HCT116 (cell line): ENCODE data around the gene TLR1. TPM values are rescaled to one million over a fixed set of nuclear protein-coding genes. Genes with fewer than 3 reads are reported as not detected.

Experiments
- ATAC-seq: fragments of 200-7000 bp; cut with Tn5 transposase; 2 replicates; pipeline ENCODE4 v1.9.1; 2020; ENCODE audit warnings: mild to moderate bottlenecking, moderate library complexity
- BruUV-seq: library from RNA; stranded (reverse); fragments of 400-500 nt; replicated peaks from 2 replicates; lab custom pipeline; 2021; lab: Mats Ljungman, UMichigan
- CTCF ChIA-PET: fragments of 300-600 bp; sonication (Branson Sonifier 250); formaldehyde crosslinking; loops from one replicate; lab custom pipeline; 2021; ENCODE audit warnings: antibody characterized with exemption; lab: Charles Lee
- POLR2A ChIA-PET: fragments of 300-600, 350-600 bp; sonication (Branson Sonifier 250); formaldehyde crosslinking; loops from one replicate; lab custom pipeline; 2021; ENCODE audit warnings: antibody characterized with exemption; lab: Charles Lee
- RAD21 ChIA-PET, 2 experiments: fragments of 300-600 bp; sonication (Branson Sonifier 250); formaldehyde crosslinking; loops; one replicate each; lab custom pipeline; 2023; ENCODE audit warnings: low total read pairs in 2 of 2; ENCODE audit not compliant: uncharacterized antibody in 2 of 2, unreplicated experiment in 2 of 2, low non-redundant PET in 1 of 2; lab: Charles Lee
- DNase-seq: peaks from one replicate; pipeline ENCODE4 v3.0.0-alpha.2; 2010; ENCODE audit warnings: low read depth, low spot score
- H2AFZ ChIP-seq: fragments of 200-600 bp; shearing (Covaris generic), sonication (generic); 2 replicates; pipeline ENCODE4 v1.6.1; 2017; ENCODE audit warnings: low read depth, mixed run types, mixed read lengths, antibody characterized with exemption, low read length; ENCODE audit not compliant: poor library complexity, severe bottlenecking
- H3K27ac ChIP-seq: 2 replicates; pipeline ENCODE4 v1.5.1; 2012; ENCODE audit warnings: low read depth, low read length
- H3K27me3 ChIP-seq: fragments of 200-600 bp; sonication (generic); 2 replicates; pipeline ENCODE4 v1.6.1; 2016; ENCODE audit warnings: mixed run types, low read length, mixed read lengths; ENCODE audit not compliant: insufficient read depth
- H3K36me3 ChIP-seq, 2 experiments: fragments of 200-500 bp in 1 of 2; fragments of 200-600 bp in 1 of 2; sonication (Bioruptor generic) in 1 of 2; sonication (generic) in 1 of 2; 2 replicates each; pipeline versions ENCODE4 v1.5.1 to v1.6.1; 2014 to 2016; ENCODE audit warnings: low read length in 2 of 2, inconsistent platforms in 1 of 2, mixed read lengths in 1 of 2, mixed run types in 1 of 2; ENCODE audit not compliant: insufficient read depth in 2 of 2, control insufficient read depth in 1 of 2
- H3K4me1 ChIP-seq, 2 experiments: fragments of 200-600 bp in 1 of 2; sonication (generic) in 1 of 2; 2 replicates each; pipeline versions ENCODE4 v1.5.1 to v1.6.1; 2012 to 2017; ENCODE audit warnings: low read length in 2 of 2, inconsistent platforms in 1 of 2, mild to moderate bottlenecking in 1 of 2, mixed read lengths in 1 of 2, mixed run types in 1 of 2, moderate library complexity in 1 of 2; ENCODE audit not compliant: insufficient read depth in 2 of 2, control insufficient read depth in 1 of 2
- H3K4me2 ChIP-seq: fragments of 200-600 bp; sonication (generic); 2 replicates; pipeline ENCODE4 v1.6.1; 2017; ENCODE audit warnings: mixed run types, low read length, mixed read lengths
- H3K4me3 ChIP-seq, 2 experiments: fragments of 200-600 bp in 1 of 2; sonication (generic) in 1 of 2; replicated peaks in 1 of 2; 2 replicates each; pipeline ENCODE4 v1.5.1; 2011 to 2016; ENCODE audit warnings: low read length in 2 of 2, control low read depth in 1 of 2, low read depth in 1 of 2, mild to moderate bottlenecking in 1 of 2, mixed read lengths in 1 of 2, mixed run types in 1 of 2
- H3K79me2 ChIP-seq: fragments of 200-600 bp; sonication (generic); 2 replicates; pipeline ENCODE4 v1.6.1; 2017; ENCODE audit warnings: mild to moderate bottlenecking, mixed run types, low read length, moderate library complexity, mixed read lengths; ENCODE audit not compliant: insufficient read depth
- H3K9ac ChIP-seq: fragments of 200-600 bp; sonication (generic); 2 replicates; pipeline ENCODE4 v1.6.1; 2016; ENCODE audit warnings: low read length, mixed read lengths
- H3K9me2 ChIP-seq: fragments of 200-600 bp; sonication (generic), shearing (Covaris generic); 2 replicates; pipeline ENCODE4 v1.6.1; 2017; ENCODE audit warnings: mixed run types, mild to moderate bottlenecking, moderate library complexity; ENCODE audit not compliant: insufficient read depth
- H3K9me3 ChIP-seq, 2 experiments: fragments of 200-500 bp in 1 of 2; fragments of 200-600 bp in 1 of 2; sonication (Bioruptor generic) in 1 of 2; sonication (generic) in 1 of 2; 2 replicates each; pipeline ENCODE4 v1.6.1; 2014 to 2017; ENCODE audit warnings: low read length in 2 of 2, mixed read lengths in 2 of 2, inconsistent platforms in 1 of 2, low read depth in 1 of 2, mild to moderate bottlenecking in 1 of 2, mixed run types in 1 of 2, moderate library complexity in 1 of 2; ENCODE audit not compliant: control insufficient read depth in 1 of 2, insufficient read depth in 1 of 2
- H4K20me1 ChIP-seq: fragments of 200-600 bp; sonication (generic), shearing (Covaris generic); 2 replicates; pipeline ENCODE4 v1.6.1; 2017; ENCODE audit warnings: mixed run types, mild to moderate bottlenecking, moderate library complexity; ENCODE audit not compliant: insufficient read depth
- CEBPB ChIP-seq: IDR thresholded peaks from 2 replicates; pipeline ENCODE4 v1.6.1; 2012; ENCODE audit warnings: low read depth
- EGR1 ChIP-seq: IDR thresholded peaks from 2 replicates; pipeline ENCODE4 v1.6.1; 2012; ENCODE audit warnings: low read depth
- EZH2phosphoT487 ChIP-seq: fragments of 200-600 bp; IDR thresholded peaks from 2 replicates; pipeline ENCODE4 v1.6.1; 2018; ENCODE audit warnings: antibody characterized with exemption, borderline replicate concordance
- FOSL1 ChIP-seq: IDR thresholded peaks from 2 replicates; pipeline ENCODE4 v1.6.1; 2012; ENCODE audit warnings: low read depth
- POLR2A ChIP-seq: IDR thresholded peaks from 2 replicates; pipeline ENCODE4 v1.7.0; 2011; ENCODE audit warnings: borderline replicate concordance; ENCODE audit not compliant: insufficient read depth, insufficient read length; ENCODE audit errors: extremely low read depth
- POLR2AphosphoS5 ChIP-seq: IDR thresholded peaks from 2 replicates; pipeline ENCODE4 v1.6.1; 2011; ENCODE audit warnings: mild to moderate bottlenecking, low read depth, low read length, moderate library complexity
- RAD21 ChIP-seq: IDR thresholded peaks from 2 replicates; pipeline ENCODE4 v1.6.1; 2012; ENCODE audit warnings: low read depth, mild to moderate bottlenecking
- SIN3A ChIP-seq: IDR thresholded peaks from 2 replicates; pipeline ENCODE4 v1.6.1; 2012; ENCODE audit warnings: low read depth
- SP1 ChIP-seq: IDR thresholded peaks from 2 replicates; pipeline ENCODE4 v1.6.1; 2012; ENCODE audit warnings: low read depth
- SRF ChIP-seq: IDR thresholded peaks from 2 replicates; pipeline ENCODE4 v1.6.1; 2012; ENCODE audit warnings: low read depth
- YY1 ChIP-seq: IDR thresholded peaks from 2 replicates; pipeline ENCODE4 v1.6.1; 2011; ENCODE audit warnings: low read length, low read depth, moderate library complexity, mild to moderate bottlenecking; ENCODE audit not compliant: insufficient replicate concordance; ENCODE audit errors: extremely low read depth
- intact Hi-C: fragments of 100-400 bp; cut with micrococcal nuclease; formaldehyde crosslinking; loops from 2 replicates; pipeline ENCODE4 v1.10.0; 2022
- total RNA-seq: library from RNA; stranded (reverse); gene quantifications from one replicate; pipeline ENCODE4 v1.2.1, GENCODE V29; 2021; ENCODE audit not compliant: unreplicated experiment
- TF ChIP-seq, protein P1 (sequence below): IDR thresholded peaks from 2 replicates; pipeline ENCODE4 v1.6.1; 2012; ENCODE audit warnings: low read depth
- TF ChIP-seq, protein P2 (sequence below): IDR thresholded peaks from 2 replicates; pipeline ENCODE4 v1.6.1; 2012
- TF ChIP-seq, protein P3 (sequence below), 3 experiments: fragments of 200-600 bp in 1 of 3; sonication (generic) in 1 of 3; IDR thresholded peaks in 2 of 3; conservative IDR thresholded peaks in 1 of 3; 2 replicates each; pipeline ENCODE4 v1.5.1; 2012 to 2017; ENCODE audit warnings: low read depth in 2 of 3, low read length in 2 of 3, antibody characterized with exemption in 1 of 3, borderline replicate concordance in 1 of 3, control low read depth in 1 of 3, mild to moderate bottlenecking in 1 of 3, mixed read lengths in 1 of 3, mixed run types in 1 of 3, moderate library complexity in 1 of 3; ENCODE audit not compliant: insufficient read depth in 1 of 3
- TF ChIP-seq, protein P4 (sequence below): IDR thresholded peaks from 2 replicates; pipeline ENCODE4 v1.6.1; 2012

The TLR1 gene
- total RNA-seq, 1 experiment from 2014 or later = 1.4 TPM

DNA sequence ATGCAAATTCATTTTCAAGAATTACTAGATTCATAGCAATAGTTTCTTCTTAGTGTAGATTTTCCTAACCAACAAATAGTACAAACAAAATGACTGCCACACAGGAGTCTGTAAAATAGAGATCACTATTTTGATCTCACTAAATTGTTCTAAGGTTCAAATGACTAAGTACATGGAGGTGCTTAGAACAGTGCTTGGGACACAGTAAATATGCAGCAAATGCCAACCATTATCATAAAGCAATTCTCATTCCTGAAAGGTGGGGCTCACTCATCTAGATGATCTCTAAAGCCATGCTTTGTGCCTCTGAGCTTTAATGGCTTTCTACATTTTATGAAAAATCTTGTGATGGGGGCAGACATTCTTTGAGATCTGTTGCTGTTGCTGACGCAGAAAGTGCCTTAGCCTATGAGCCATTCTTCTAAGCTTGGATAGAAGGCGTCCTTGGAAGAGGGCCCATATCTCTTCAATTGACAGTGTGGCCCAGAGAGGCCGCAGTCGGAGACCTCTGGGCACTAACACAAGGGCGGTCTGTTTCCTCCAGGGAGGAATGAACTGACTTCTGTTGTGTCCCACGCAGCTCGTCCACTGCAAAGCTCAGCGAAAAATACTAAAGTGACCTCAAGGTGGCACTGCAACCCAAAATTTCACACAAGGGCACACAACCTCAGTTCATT, 45.3 kb downstream of the TLR1 start:
- no peaks in the 10 kb centered on the region for H4K20me1 ChIP-seq
- no peaks in the 10 kb centered on the region for H3K9me3 ChIP-seq
- H3K4me3 ChIP-seq = no peak overlapping the region
- no peak overlapping the region for H3K9ac ChIP-seq
- H2AFZ ChIP-seq = peak overlapping the region; percentile 65
- H3K79me2 ChIP-seq = no peaks in the 10 kb centered on the region
- peaks cover 0 to 8% of the 10 kb centered on the region in 2 experiments; a peak in 1 of 4 replicates for H3K4me1 ChIP-seq
- no peaks in the 10 kb centered on the region for H3K9me2 ChIP-seq
- POLR2A ChIA-PET = interaction anchor here (1.0 to 1.5 kb wide), 3 partner anchors 97 to 579 kb away, joined by 3 to 4 read pairs (median 4); no protein-coding TSS in a partner anchor
- RAD21 ChIA-PET = interaction anchor here (0.6 to 1.4 kb wide), 7 partner anchors 23 to 580 kb away, joined by 3 to 4 read pairs (median 3); partner anchors contain the start of gene TLR10 (in 2 of the 2)
- ATAC-seq (peak; percentile 84), DNase-seq (no peak)
- intact Hi-C loops = loop anchor here (1.0 to 5.0 kb wide), 4 partner anchors 98 to 700 kb away; partner anchors contain the start of genes LIAS, RPL9 and TLR6
- peak overlapping the region; percentile 54 for H3K4me2 ChIP-seq
- no peaks in the 10 kb centered on the region for H3K36me3 ChIP-seq
- no peaks in the 10 kb centered on the region for H3K27me3 ChIP-seq
- H3K27ac ChIP-seq = no peak overlapping the region
- peak; percentile 83 for TF ChIP-seq RAD21
- no peak for TF ChIP-seq POLR2A
- TF ChIP-seq FOSL1 = no peak
- no peak for TF ChIP-seq CEBPB
- no peak for TF ChIP-seq SP1
- TF ChIP-seq, protein P1, sequence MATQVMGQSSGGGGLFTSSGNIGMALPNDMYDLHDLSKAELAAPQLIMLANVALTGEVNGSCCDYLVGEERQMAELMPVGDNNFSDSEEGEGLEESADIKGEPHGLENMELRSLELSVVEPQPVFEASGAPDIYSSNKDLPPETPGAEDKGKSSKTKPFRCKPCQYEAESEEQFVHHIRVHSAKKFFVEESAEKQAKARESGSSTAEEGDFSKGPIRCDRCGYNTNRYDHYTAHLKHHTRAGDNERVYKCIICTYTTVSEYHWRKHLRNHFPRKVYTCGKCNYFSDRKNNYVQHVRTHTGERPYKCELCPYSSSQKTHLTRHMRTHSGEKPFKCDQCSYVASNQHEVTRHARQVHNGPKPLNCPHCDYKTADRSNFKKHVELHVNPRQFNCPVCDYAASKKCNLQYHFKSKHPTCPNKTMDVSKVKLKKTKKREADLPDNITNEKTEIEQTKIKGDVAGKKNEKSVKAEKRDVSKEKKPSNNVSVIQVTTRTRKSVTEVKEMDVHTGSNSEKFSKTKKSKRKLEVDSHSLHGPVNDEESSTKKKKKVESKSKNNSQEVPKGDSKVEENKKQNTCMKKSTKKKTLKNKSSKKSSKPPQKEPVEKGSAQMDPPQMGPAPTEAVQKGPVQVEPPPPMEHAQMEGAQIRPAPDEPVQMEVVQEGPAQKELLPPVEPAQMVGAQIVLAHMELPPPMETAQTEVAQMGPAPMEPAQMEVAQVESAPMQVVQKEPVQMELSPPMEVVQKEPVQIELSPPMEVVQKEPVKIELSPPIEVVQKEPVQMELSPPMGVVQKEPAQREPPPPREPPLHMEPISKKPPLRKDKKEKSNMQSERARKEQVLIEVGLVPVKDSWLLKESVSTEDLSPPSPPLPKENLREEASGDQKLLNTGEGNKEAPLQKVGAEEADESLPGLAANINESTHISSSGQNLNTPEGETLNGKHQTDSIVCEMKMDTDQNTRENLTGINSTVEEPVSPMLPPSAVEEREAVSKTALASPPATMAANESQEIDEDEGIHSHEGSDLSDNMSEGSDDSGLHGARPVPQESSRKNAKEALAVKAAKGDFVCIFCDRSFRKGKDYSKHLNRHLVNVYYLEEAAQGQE = no peak
- TF ChIP-seq POLR2AphosphoS5 = no peak
- TF ChIP-seq EZH2phosphoT487 = no peak
- TF ChIP-seq, protein P2, sequence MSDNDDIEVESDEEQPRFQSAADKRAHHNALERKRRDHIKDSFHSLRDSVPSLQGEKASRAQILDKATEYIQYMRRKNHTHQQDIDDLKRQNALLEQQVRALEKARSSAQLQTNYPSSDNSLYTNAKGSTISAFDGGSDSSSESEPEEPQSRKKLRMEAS = no peak
- no peak for TF ChIP-seq YY1
- TF ChIP-seq, protein P3, sequence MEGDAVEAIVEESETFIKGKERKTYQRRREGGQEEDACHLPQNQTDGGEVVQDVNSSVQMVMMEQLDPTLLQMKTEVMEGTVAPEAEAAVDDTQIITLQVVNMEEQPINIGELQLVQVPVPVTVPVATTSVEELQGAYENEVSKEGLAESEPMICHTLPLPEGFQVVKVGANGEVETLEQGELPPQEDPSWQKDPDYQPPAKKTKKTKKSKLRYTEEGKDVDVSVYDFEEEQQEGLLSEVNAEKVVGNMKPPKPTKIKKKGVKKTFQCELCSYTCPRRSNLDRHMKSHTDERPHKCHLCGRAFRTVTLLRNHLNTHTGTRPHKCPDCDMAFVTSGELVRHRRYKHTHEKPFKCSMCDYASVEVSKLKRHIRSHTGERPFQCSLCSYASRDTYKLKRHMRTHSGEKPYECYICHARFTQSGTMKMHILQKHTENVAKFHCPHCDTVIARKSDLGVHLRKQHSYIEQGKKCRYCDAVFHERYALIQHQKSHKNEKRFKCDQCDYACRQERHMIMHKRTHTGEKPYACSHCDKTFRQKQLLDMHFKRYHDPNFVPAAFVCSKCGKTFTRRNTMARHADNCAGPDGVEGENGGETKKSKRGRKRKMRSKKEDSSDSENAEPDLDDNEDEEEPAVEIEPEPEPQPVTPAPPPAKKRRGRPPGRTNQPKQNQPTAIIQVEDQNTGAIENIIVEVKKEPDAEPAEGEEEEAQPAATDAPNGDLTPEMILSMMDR (IDR thresholded peaks at IDR 0.05 in 2 of 3, conservative IDR thresholded peaks at IDR 0.05 in 1 of 3; ENCODE audit: borderline replicate concordance in 1 of 3, insufficient read depth in 1 of 3, low read depth in 2 of 3, low read length in 2 of 3) = peak; percentile 54 to 84 (median 72)
- TF ChIP-seq EGR1 = no peak
- TF ChIP-seq, protein P4, sequence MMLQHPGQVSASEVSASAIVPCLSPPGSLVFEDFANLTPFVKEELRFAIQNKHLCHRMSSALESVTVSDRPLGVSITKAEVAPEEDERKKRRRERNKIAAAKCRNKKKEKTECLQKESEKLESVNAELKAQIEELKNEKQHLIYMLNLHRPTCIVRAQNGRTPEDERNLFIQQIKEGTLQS = no peak
- TF ChIP-seq SIN3A = no peak
- TF ChIP-seq SRF = no peak
- CTCF ChIA-PET = interaction anchor here (0.7 to 2.9 kb wide), 25 partner anchors 10 to 710 kb away, joined by 3 to 35 read pairs (median 4); partner anchors contain the start of genes LIAS, RPL9, TLR1 and TLR10
- no TSS peak for BruUV-seq
